Nephron (organoid): ENCODE measurements around the gene SLC35F6.
A peak's percentile ranks its signal among the peaks of the same experiment; 100 is the strongest.

Experiments used
- H3K27ac Mint-ChIP-seq, 3 experiments: 2 replicates each; pipeline ENCODE4 v1.8.0; 2020; ENCODE audit warnings: mixed read lengths in 3 of 3, mild to moderate bottlenecking in 2 of 3, moderate library complexity in 1 of 3
- H3K27me3 Mint-ChIP-seq: 2 replicates; pipeline ENCODE4 v1.8.0; 2021; ENCODE audit warnings: low read depth, mild to moderate bottlenecking, moderate library complexity, mixed read lengths
- H3K36me3 Mint-ChIP-seq: 2 replicates; pipeline ENCODE4 v1.8.0; 2020; ENCODE audit warnings: low read depth, mixed read lengths
- H3K4me1 Mint-ChIP-seq: 2 replicates; pipeline ENCODE4 v1.8.0; 2020; ENCODE audit warnings: mixed read lengths
- H3K4me3 Mint-ChIP-seq, 3 experiments: 2 replicates each; pipeline ENCODE4 v1.8.0; 2020; ENCODE audit warnings: mild to moderate bottlenecking in 3 of 3, mixed read lengths in 3 of 3, moderate library complexity in 2 of 3
- H3K9me3 Mint-ChIP-seq: 2 replicates; pipeline ENCODE4 v1.8.0; 2020; ENCODE audit warnings: mixed read lengths
- CTCF ChIP-seq, 3 experiments: fragments of 200-600 bp; sonication (generic); IDR thresholded peaks; one replicate each; pipeline ENCODE4 v1.5.0; 2021; ENCODE audit warnings: antibody characterized with exemption in 3 of 3; ENCODE audit not compliant: unreplicated experiment in 3 of 3

The SLC35F6 gene

GRCh38 chr2:26727641-26728561 lies 36.2 kb upstream of the SLC35F6 start:
- H3K27ac Mint-ChIP-seq, result no peak overlapping the region
- no peak overlapping the region for H3K4me3 Mint-ChIP-seq
- no peaks in the 10 kb centered on the region for H3K36me3 Mint-ChIP-seq
- H3K4me1 Mint-ChIP-seq, result peaks cover 26% of the 10 kb centered on the region
- no peak for TF ChIP-seq CTCF (IDR thresholded peaks at IDR 0.05; ENCODE audit: unreplicated experiment in 3 of 3)
- H3K9me3 Mint-ChIP-seq, result no peaks in the 10 kb centered on the region
- peaks cover 9% of the 10 kb centered on the region for H3K27me3 Mint-ChIP-seq

DNA sequence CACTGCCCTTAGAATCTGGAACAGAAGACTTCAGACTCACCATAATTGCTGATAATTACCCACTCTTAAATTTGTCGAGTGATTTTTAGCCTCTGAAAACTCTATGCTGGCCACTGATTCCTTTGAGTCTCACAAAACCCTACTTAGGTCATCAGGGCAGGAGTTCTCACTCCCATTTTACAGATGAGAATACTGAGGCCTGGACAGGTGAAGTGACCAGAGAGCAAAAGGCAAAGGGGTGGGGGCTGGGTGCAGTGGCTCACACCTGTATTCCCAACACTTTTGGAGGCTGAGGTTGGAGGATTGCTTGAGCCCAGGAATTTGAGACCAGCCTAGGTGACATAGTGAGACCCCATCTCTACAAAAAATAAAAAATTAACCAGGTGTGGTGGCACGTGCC lies 34.8 kb upstream of the SLC35F6 start:
- Mint-ChIP-seq H3K9me3 (no peaks in the 10 kb centered on the region), H3K36me3 (no peaks in the 10 kb centered on the region), H3K27me3 (peaks cover 9% of the 10 kb centered on the region), H3K27ac (no peak overlapping the region), H3K4me1 (peaks cover 30% of the 10 kb centered on the region), H3K4me3 (no peak overlapping the region)
- no peak for TF ChIP-seq CTCF (IDR thresholded peaks at IDR 0.05; ENCODE audit: unreplicated experiment in 3 of 3)

- no peaks in the 10 kb centered on the region for H3K36me3 Mint-ChIP-seq
- no peak overlapping the region for H3K4me3 Mint-ChIP-seq
- peaks cover 22% of the 10 kb centered on the region for H3K4me1 Mint-ChIP-seq
- no peak for TF ChIP-seq CTCF (IDR thresholded peaks at IDR 0.05; ENCODE audit: unreplicated experiment in 3 of 3)
- peaks cover 7% of the 10 kb centered on the region for H3K27me3 Mint-ChIP-seq
- H3K9me3 Mint-ChIP-seq, result no peaks in the 10 kb centered on the region
- no peak overlapping the region for H3K27ac Mint-ChIP-seq
These were observed 33.3 kb upstream of the SLC35F6 start for GRCh38 chr2:26730549-26731344.

GRCh38 chr2:26731714-26732113 lies 32.4 kb upstream of the SLC35F6 start:
- Mint-ChIP-seq H3K4me1 (peaks cover 17% of the 10 kb centered on the region), H3K36me3 (no peaks in the 10 kb centered on the region)

GRCh38 chr2:26732446-26732845 lies 31.6 kb upstream of the SLC35F6 start:
- H3K27ac Mint-ChIP-seq, result peak overlapping the region in 1 of 3 experiments; percentile 15
- H3K4me1 Mint-ChIP-seq, result peaks cover 17% of the 10 kb centered on the region
- peaks cover 6% of the 10 kb centered on the region for H3K27me3 Mint-ChIP-seq
- TF ChIP-seq CTCF (IDR thresholded peaks at IDR 0.05; ENCODE audit: unreplicated experiment in 3 of 3), result no peak
- H3K9me3 Mint-ChIP-seq, result no peaks in the 10 kb centered on the region
- H3K4me3 Mint-ChIP-seq, result no peak overlapping the region
- no peaks in the 10 kb centered on the region for H3K36me3 Mint-ChIP-seq

More at GRCh38 chr2:26731714-26732113, 32.4 kb upstream of the SLC35F6 start:
- Mint-ChIP-seq H3K27ac (no peak overlapping the region), H3K9me3 (no peaks in the 10 kb centered on the region), H3K4me3 (no peak overlapping the region), H3K27me3 (peaks cover 6% of the 10 kb centered on the region)
- TF ChIP-seq CTCF (IDR thresholded peaks at IDR 0.05; ENCODE audit: unreplicated experiment in 3 of 3), result no peak
